Ectodermal cell (in vitro differentiated cells): ENCODE data around the gene ATOX1.
"Not testable (repeated sequence)": the region's sequence is repeated elsewhere in the genome, so short reads cannot be mapped to it uniquely, and the experiment has no call there.

Experiments
- H3K27ac ChIP-seq: 2 replicates; pipeline ENCODE4 v1.7.0; 2013; ENCODE audit warnings: mild to moderate bottlenecking, low read depth, low read length; ENCODE audit not compliant: insufficient read depth, poor library complexity, severe bottlenecking
- H3K27me3 ChIP-seq: 2 replicates; pipeline ENCODE4 v1.7.0; 2013; ENCODE audit warnings: mild to moderate bottlenecking, low read length; ENCODE audit not compliant: insufficient read depth, control insufficient read depth, poor library complexity, severe bottlenecking
- H3K36me3 ChIP-seq: one replicate; pipeline ENCODE4 v1.7.0; 2013; ENCODE audit warnings: low read length; ENCODE audit not compliant: control insufficient read depth, insufficient read depth
- H3K4me1 ChIP-seq: one replicate; pipeline ENCODE4 v1.7.0; 2013; ENCODE audit warnings: low read length; ENCODE audit not compliant: control insufficient read depth, insufficient read depth
- H3K4me3 ChIP-seq: 2 replicates; pipeline ENCODE4 v1.7.0; 2013; ENCODE audit warnings: low read depth, low read length, control low read depth; ENCODE audit not compliant: insufficient read depth
- H3K9me3 ChIP-seq: 2 replicates; pipeline ENCODE4 v1.7.0; 2013; ENCODE audit warnings: mild to moderate bottlenecking, low read length, moderate library complexity; ENCODE audit not compliant: control insufficient read depth
- whole genome bisulfite sequencing, 2 experiments: methylation state at CpG; one replicate each; pipeline ENCODE4 v1.1.7; 2013; ENCODE audit warnings: missing lambda C conversion rate in 2 of 2; 5-methylcytosine and 5-hydroxymethylcytosine counted together

ATOX1 gene

DNA sequence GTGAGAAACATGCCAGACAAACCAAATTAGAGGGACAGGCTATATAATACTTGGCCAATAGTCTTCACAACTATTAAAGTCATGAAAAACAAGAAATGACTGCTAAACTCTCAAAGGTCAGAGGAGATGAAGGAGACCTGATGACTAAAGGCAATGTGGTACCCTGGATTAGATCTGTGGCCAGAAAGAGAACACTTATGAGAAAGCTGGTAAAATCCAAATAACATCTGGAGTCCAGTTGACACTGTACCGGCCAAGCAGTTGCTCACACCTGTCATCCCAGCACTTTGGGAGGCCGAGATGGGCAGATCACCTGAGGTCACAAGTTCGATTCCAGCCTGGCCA is 24.4 kb downstream of the ATOX1 start:
- Histone ChIP-seq H3K4me3 (no peak overlapping the region), H3K4me1 (no peaks in the 10 kb centered on the region), H3K36me3 (no peaks in the 10 kb centered on the region), H3K9me3 (no peaks in the 10 kb centered on the region), H3K27me3 (no peaks in the 10 kb centered on the region), H3K27ac (no peak overlapping the region)
- 91 to 92% methylated on average over 3 of the region's 3 CpGs for WGBS, 2 experiments

- Histone ChIP-seq H3K9me3 (no peaks in the 10 kb centered on the region), H3K4me1 (no peaks in the 10 kb centered on the region), H3K27ac (no peak overlapping the region), H3K4me3 (no peak overlapping the region), H3K36me3 (no peaks in the 10 kb centered on the region), H3K27me3 (no peaks in the 10 kb centered on the region)
- 92 to 93% methylated on average over 9 of the region's 9 CpGs for WGBS, 2 experiments
These were observed 24.9 kb downstream of the ATOX1 start for GRCh38 chr5:151733358-151734063.

DNA sequence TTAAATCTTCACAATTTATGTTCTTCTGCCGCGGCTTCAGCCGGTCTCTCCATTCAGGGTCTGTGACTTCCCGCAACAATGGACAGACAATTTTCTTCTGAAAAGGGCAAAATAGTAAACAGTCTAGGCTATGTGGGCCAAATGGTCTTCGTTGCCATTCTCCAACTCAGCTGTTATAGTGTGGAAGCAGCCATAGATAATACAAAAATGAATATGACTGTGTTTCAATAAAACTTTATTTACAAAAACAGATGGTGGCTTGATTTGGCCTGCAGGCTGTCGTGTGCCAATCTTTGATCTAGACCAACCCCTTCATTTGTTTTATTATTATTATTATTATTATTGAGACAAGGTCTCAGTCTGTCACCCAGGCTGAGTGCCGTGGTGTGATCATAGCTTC is 28.1 kb downstream of the ATOX1 start:
- H3K27ac ChIP-seq, result no peak overlapping the region
- H3K4me1 ChIP-seq, result no peaks in the 10 kb centered on the region
- no peak overlapping the region for H3K4me3 ChIP-seq
- no peaks in the 10 kb centered on the region for H3K9me3 ChIP-seq
- H3K36me3 ChIP-seq, result no peaks in the 10 kb centered on the region
- H3K27me3 ChIP-seq, result no peaks in the 10 kb centered on the region
- WGBS, 2 experiments, result 94 to 96% methylated on average over 6 to 7 of the region's 7 CpGs

- not testable (repeated sequence) for H3K9me3 ChIP-seq, H3K36me3 ChIP-seq, H3K4me1 ChIP-seq, H3K4me3 ChIP-seq, H3K27me3 ChIP-seq, H3K27ac ChIP-seq
- 86 to 87% methylated on average over 5 of the region's 5 CpGs for WGBS, 2 experiments
These were observed 28.8 kb downstream of the ATOX1 start for GRCh38 chr5:151729597-151729996.

GRCh38 chr5:151724360-151724759 is 34.1 kb downstream of the ATOX1 start:
- Histone ChIP-seq H3K27ac (no peak overlapping the region), H3K4me3 (no peak overlapping the region), H3K9me3 (no peaks in the 10 kb centered on the region), H3K4me1 (peaks cover 4% of the 10 kb centered on the region), H3K36me3 (no peaks in the 10 kb centered on the region), H3K27me3 (no peaks in the 10 kb centered on the region)
- 86 to 91% methylated on average over 2 of the region's 2 CpGs for WGBS, 2 experiments

GRCh38 chr5:151722546-151722945 is 35.9 kb downstream of the ATOX1 start:
- Histone ChIP-seq H3K27ac (no peak overlapping the region), H3K36me3 (no peaks in the 10 kb centered on the region), H3K27me3 (no peaks in the 10 kb centered on the region), H3K4me1 (peaks cover 4% of the 10 kb centered on the region), H3K4me3 (no peak overlapping the region), H3K9me3 (no peaks in the 10 kb centered on the region)

- Histone ChIP-seq H3K27me3 (no peaks in the 10 kb centered on the region), H3K9me3 (no peaks in the 10 kb centered on the region), H3K36me3 (no peaks in the 10 kb centered on the region), H3K27ac (no peak overlapping the region), H3K4me1 (peaks cover 4% of the 10 kb centered on the region), H3K4me3 (no peak overlapping the region)
These were observed 36.5 kb downstream of the ATOX1 start for GRCh38 chr5:151721812-151722391.

GRCh38 chr5:151721087-151721646 is 37.3 kb downstream of the ATOX1 start:
- 70 to 75% methylated on average over 3 of the region's 3 CpGs for WGBS, 2 experiments
- H3K27ac ChIP-seq, result peak overlapping the region; percentile 36

GRCh38 chr5:151720215-151720614 is 38.2 kb downstream of the ATOX1 start:
- WGBS, 2 experiments, result 86 to 94% methylated on average over 2 of the region's 2 CpGs
- Histone ChIP-seq H3K4me1 (peaks cover 4% of the 10 kb centered on the region), H3K9me3 (no peaks in the 10 kb centered on the region), H3K27me3 (no peaks in the 10 kb centered on the region), H3K36me3 (no peaks in the 10 kb centered on the region), H3K27ac (no peak overlapping the region), H3K4me3 (no peak overlapping the region)

More at GRCh38 chr5:151721087-151721646, 37.3 kb downstream of the ATOX1 start:
- H3K36me3 ChIP-seq, result no peaks in the 10 kb centered on the region
- no peaks in the 10 kb centered on the region for H3K9me3 ChIP-seq
- H3K4me1 ChIP-seq, result peaks cover 4% of the 10 kb centered on the region
- no peak overlapping the region for H3K4me3 ChIP-seq
- no peaks in the 10 kb centered on the region for H3K27me3 ChIP-seq

DNA sequence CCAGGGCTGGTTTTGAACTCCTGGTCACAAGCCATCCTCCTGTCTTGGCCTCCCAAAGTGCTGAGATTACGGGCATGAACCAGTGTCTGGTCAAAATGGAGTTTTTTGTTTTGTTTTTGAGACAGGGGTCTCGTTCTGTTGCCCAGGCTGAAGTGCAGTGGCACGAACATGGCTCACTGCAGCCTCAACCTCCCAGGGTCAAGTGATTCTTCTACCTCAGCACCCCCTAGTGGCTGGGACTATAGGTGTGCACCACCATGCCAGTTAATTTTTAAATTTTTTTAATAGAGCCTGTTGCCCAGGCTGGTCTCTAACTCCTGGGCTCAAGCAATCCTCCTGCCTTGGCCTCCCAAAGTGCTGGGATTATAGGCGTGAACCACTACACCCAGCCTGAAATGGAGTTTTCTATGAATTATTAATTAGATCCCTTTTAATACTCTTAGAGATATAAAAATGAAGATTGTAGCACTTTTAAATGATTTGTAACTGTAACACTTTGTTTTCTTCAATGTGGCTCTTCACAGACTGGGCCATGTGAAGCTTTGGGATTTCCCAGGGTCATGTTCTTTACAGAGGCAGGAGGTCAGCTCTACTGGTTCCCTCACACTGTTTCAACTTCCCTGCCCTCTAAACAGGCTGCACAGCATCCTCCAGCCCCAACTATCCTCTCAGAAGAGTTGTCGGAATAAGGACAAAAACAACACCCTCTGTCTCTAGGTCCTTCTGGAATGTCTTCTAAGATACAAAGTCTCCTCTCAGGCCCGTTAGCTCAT is 39.0 kb downstream of the ATOX1 start:
- no peaks in the 10 kb centered on the region for H3K9me3 ChIP-seq
- H3K27me3 ChIP-seq, result no peaks in the 10 kb centered on the region
- H3K4me3 ChIP-seq, result no peak overlapping the region
- WGBS, 2 experiments, result 88 to 93% methylated on average over 5 to 6 of the region's 6 CpGs
- peaks cover 4% of the 10 kb centered on the region for H3K4me1 ChIP-seq
- H3K36me3 ChIP-seq, result no peaks in the 10 kb centered on the region
- no peak overlapping the region for H3K27ac ChIP-seq
